ENCODE measurements around the gene HSD17B12.

DNA sequence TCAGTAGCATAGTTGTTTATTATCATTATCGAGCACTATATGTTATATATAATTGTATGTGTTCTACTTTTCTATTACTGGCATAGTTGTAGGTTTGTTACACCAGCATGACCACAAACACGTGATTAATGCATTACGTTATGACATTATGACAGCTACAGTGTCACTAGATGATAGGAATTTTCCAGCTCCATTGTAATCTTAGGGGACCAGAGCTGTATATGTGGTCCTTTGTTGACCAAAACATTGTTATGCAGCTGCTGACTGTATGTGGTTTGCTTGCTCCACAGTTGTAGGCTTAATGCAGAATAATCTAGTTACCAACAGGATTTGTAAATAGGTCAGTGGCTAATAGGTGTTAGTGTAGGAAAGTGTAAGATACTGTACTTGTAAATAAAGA, 66.1 kb downstream of the HSD17B12 start:
- TF ChIP-seq, protein P1, sequence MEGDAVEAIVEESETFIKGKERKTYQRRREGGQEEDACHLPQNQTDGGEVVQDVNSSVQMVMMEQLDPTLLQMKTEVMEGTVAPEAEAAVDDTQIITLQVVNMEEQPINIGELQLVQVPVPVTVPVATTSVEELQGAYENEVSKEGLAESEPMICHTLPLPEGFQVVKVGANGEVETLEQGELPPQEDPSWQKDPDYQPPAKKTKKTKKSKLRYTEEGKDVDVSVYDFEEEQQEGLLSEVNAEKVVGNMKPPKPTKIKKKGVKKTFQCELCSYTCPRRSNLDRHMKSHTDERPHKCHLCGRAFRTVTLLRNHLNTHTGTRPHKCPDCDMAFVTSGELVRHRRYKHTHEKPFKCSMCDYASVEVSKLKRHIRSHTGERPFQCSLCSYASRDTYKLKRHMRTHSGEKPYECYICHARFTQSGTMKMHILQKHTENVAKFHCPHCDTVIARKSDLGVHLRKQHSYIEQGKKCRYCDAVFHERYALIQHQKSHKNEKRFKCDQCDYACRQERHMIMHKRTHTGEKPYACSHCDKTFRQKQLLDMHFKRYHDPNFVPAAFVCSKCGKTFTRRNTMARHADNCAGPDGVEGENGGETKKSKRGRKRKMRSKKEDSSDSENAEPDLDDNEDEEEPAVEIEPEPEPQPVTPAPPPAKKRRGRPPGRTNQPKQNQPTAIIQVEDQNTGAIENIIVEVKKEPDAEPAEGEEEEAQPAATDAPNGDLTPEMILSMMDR (IDR thresholded peaks at IDR 0.05), result no peak
- no peak for TF ChIP-seq EZH2phosphoT487 (IDR thresholded peaks at IDR 0.05)
- TF ChIP-seq EZH2 (IDR thresholded peaks at IDR 0.05), result no peak

Data from neural progenitor cell (in vitro differentiated cells).